ENCODE results near the gene GPR84.

The GPR84 gene

DNA sequence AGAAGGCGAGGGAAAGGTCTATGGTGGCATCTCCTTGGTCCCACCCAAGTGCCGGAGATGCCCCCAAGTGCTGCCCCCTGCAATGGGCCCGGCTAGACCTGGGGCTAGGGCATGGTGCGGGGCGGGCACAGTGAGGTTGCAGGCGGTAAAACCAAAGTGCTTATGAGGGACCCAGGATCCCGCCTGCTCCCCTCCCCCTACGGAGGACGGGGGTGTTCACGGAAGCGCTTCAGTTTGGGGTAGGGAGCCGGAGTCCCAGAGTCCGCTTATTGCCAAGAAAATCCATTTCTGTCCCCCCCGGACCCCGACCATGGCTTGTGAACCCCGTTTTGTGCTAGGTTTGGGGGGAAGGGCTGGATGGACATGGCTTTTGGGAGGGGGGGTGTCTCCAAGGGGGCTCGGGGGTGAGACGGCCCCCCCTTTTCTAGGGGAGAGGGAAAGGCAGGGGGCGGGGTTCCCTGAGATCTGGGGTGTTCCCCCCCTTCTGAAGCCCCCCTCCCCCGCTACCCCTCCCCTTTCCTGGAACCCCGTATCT is 5.4 kb upstream of the GPR84 start:
- no peaks in the 10 kb centered on the region for H3K27me3 ChIP-seq
- H3K4me3 ChIP-seq, result no peak overlapping the region
- peak overlapping the region; percentile 57; the same call in 1 of the 2 replicates for H3K27ac ChIP-seq
- H3K9me3 ChIP-seq, result no peaks in the 10 kb centered on the region
- peaks cover 27% of the 10 kb centered on the region; the same call in 1 of the 2 replicates for H3K36me3 ChIP-seq
- peak overlapping the region; percentile 72; the same call in 1 of the 2 replicates for H3K9ac ChIP-seq
- H3K4me2 ChIP-seq, result peak overlapping the region; percentile 87
- peaks cover 66% of the 10 kb centered on the region for H3K4me1 ChIP-seq
- peaks cover 10% of the 10 kb centered on the region; the same call in 1 of the 2 replicates for H4K20me1 ChIP-seq
- TF ChIP-seq Cebpa-rat (IDR thresholded peaks at IDR 0.05), result no peak

GRCh38 chr12:54368709-54369596 is 4.7 kb upstream of the GPR84 start:
- TF ChIP-seq Cebpa-rat (IDR thresholded peaks at IDR 0.05), result no peak
- Histone ChIP-seq H3K4me1 (peaks cover 66% of the 10 kb centered on the region), H3K4me2 (peak overlapping the region; percentile 87), H4K20me1 (peaks cover 3% of the 10 kb centered on the region; the same call in 1 of the 2 replicates), H3K9ac (peak overlapping the region; percentile 72), H3K4me3 (no peak overlapping the region), H3K9me3 (no peaks in the 10 kb centered on the region), H3K36me3 (peaks cover 27% of the 10 kb centered on the region; the same call in 1 of the 2 replicates), H3K27me3 (no peaks in the 10 kb centered on the region), H3K27ac (peak overlapping the region; percentile 69)

- Histone ChIP-seq H3K4me3 (no peak overlapping the region), H3K27me3 (no peaks in the 10 kb centered on the region), H3K4me2 (peak overlapping the region; percentile 87), H3K9me3 (no peaks in the 10 kb centered on the region), H3K9ac (peak overlapping the region; percentile 72), H3K36me3 (peaks cover 22% of the 10 kb centered on the region; the same call in 1 of the 2 replicates), H4K20me1 (no peaks in the 10 kb centered on the region), H3K4me1 (peaks cover 66% of the 10 kb centered on the region), H3K27ac (peak overlapping the region; percentile 69)
- no peak for TF ChIP-seq Cebpa-rat (IDR thresholded peaks at IDR 0.05)
Observed at GRCh38 chr12:54368025-54368708, 3.9 kb upstream of the GPR84 start.

GRCh38 chr12:54363618-54364017 is 668 bp downstream of the GPR84 start:
- H3K9ac ChIP-seq, result no peak overlapping the region
- peaks cover 48% of the 10 kb centered on the region for H3K4me1 ChIP-seq
- no peaks in the 10 kb centered on the region for H3K36me3 ChIP-seq
- peak overlapping the region; percentile 73 for H3K4me2 ChIP-seq
- H3K9me3 ChIP-seq, result no peaks in the 10 kb centered on the region
- H3K4me3 ChIP-seq, result no peak overlapping the region
- H3K27ac ChIP-seq, result no peak overlapping the region
- no peak for TF ChIP-seq Cebpa-rat (IDR thresholded peaks at IDR 0.05)
- H4K20me1 ChIP-seq, result no peaks in the 10 kb centered on the region
- no peaks in the 10 kb centered on the region for H3K27me3 ChIP-seq

GRCh38 chr12:54363047-54363446 is 1.2 kb downstream of the GPR84 start:
- H3K9me3 ChIP-seq, result no peaks in the 10 kb centered on the region
- H3K4me1 ChIP-seq, result peaks cover 47% of the 10 kb centered on the region
- H3K27me3 ChIP-seq, result no peaks in the 10 kb centered on the region
- no peak overlapping the region for H3K9ac ChIP-seq
- H3K4me2 ChIP-seq, result peak overlapping the region; percentile 73; the same call in 1 of the 2 replicates
- no peak for TF ChIP-seq Cebpa-rat (IDR thresholded peaks at IDR 0.05)
- H3K27ac ChIP-seq, result no peak overlapping the region
- no peaks in the 10 kb centered on the region for H4K20me1 ChIP-seq
- no peaks in the 10 kb centered on the region for H3K36me3 ChIP-seq
- no peak overlapping the region for H3K4me3 ChIP-seq

DNA sequence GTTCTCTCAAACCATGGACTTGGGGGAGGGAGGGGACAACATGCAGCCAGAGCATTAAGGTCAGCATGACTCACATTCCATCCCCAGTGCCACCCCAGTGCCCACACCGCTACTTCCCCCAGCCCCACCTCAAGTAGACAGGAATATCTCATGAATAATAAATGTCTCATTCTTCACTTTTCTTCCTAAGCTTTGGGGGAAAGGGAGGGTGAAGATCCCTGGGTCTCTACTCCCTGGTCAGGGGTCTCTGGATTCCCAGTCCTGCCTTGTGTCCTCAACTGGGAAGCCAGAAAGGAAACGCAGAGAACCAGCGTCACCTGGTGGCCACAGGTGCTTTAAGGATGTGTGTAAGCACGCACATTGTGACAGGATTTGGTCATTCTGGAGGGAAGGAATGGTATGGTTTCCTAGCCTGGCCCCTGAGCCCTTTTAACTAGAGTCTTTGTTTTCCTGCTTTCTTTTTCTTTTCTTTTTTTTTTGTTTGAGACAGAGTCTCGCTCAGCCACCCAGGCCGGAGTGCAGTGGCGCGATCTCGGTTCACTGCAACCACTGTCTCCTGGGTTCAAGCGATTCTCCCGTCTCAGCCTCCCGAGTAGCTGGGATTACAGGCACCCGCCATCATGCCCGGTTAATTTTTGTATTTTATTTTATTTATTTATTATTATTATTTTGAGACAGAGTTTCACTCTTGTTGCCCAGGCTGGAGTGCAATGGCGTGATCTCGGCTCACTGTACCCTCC is 3.4 kb downstream of the GPR84 start:
- Histone ChIP-seq H3K4me3 (no peak overlapping the region), H3K9me3 (no peaks in the 10 kb centered on the region), H3K27ac (0 out of 2 replicates have a peak overlapping the region, but pooled peaks have one; percentile 85), H3K36me3 (no peaks in the 10 kb centered on the region), H3K9ac (no peak overlapping the region; the same call in 1 of the 2 replicates), H3K27me3 (no peaks in the 10 kb centered on the region), H3K4me1 (peaks cover 59% of the 10 kb centered on the region), H3K4me2 (no peak overlapping the region), H4K20me1 (no peaks in the 10 kb centered on the region)
- no peak for TF ChIP-seq Cebpa-rat (IDR thresholded peaks at IDR 0.05)

DNA sequence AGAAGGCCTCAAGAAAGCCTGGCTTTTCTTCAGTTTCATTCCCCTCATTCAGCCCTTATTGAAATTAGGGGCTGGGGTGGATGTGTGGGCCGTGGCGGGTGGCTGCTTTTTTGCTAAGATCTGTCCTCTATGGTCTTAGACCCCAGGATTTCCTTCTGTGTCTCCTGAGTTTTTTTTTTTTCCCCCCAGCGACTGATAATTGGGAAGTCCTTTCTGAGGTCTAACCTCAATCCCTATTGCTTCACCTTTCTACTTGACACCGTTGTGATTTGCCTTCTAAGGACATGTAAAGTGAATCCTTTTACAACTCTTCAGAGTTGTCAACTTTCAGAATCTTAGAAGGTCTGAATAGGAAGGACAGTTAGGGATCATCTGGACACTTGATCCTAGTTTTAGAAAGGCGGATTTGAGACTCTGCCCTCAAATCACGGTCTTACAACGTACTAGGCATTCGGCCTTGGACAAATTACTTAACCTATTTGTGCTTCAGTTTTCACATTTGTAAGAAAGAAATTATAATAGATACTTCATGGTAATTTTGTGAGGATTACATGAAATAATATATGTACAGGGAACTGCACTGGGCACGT is 4.4 kb downstream of the GPR84 start:
- Histone ChIP-seq H3K27ac (peak overlapping the region; percentile 85), H3K4me1 (peaks cover 57% of the 10 kb centered on the region), H3K36me3 (no peaks in the 10 kb centered on the region), H3K9me3 (no peaks in the 10 kb centered on the region), H3K27me3 (no peaks in the 10 kb centered on the region), H3K4me3 (peak overlapping the region; percentile 76), H3K4me2 (peak overlapping the region; percentile 94), H3K9ac (peak overlapping the region; percentile 80), H4K20me1 (no peaks in the 10 kb centered on the region)
- no peak for TF ChIP-seq Cebpa-rat (IDR thresholded peaks at IDR 0.05)

- peak overlapping the region; percentile 76 for H3K4me3 ChIP-seq
- H3K9me3 ChIP-seq, result no peaks in the 10 kb centered on the region
- no peaks in the 10 kb centered on the region for H4K20me1 ChIP-seq
- H3K36me3 ChIP-seq, result no peaks in the 10 kb centered on the region
- H3K4me2 ChIP-seq, result peak overlapping the region; percentile 94
- no peaks in the 10 kb centered on the region for H3K27me3 ChIP-seq
- H3K9ac ChIP-seq, result peak overlapping the region; percentile 86
- peaks cover 50% of the 10 kb centered on the region for H3K4me1 ChIP-seq
- peak overlapping the region; percentile 85 for H3K27ac ChIP-seq
- TF ChIP-seq Cebpa-rat (IDR thresholded peaks at IDR 0.05), result no peak
Observed at GRCh38 chr12:54358945-54359761, 5.1 kb downstream of the GPR84 start.
